ENCODE results near the gene PDGFRA. TPM values are rescaled to one million over a fixed set of nuclear protein-coding genes. Genes with fewer than 3 reads are reported as not detected.
"Not testable (repeated sequence)": the region's sequence is repeated elsewhere in the genome, so short reads cannot be mapped to it uniquely, and the experiment has no call there.

PDGFRA gene
- total and polyA plus RNA-seq, 2 donors = 189 to 254 TPM

DNA sequence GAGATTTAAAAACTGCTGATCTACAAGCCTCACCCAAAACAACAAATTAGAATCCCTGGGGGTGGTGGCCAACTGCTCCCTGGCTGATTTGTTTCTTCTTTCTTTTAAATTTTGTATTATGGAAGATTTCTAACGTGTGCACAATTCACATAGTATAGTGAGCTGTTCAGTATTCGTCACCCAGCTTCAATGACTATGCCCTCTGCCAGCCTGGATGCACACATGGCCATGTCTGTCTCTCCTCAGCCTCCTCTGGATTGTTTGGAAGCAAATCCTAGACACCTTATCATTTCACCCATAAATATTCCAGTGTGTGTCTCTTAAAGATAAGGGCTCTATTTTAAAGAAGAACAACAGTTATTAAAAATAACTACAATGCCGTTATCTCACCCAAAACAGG lies 61.9 kb downstream of the PDGFRA start:
- WGBS = 71% methylated on average over 3 of the region's 3 CpGs
- no peak for DNase-seq (ENCODE audit: extremely low spot score)
- H3K4me3 ChIP-seq (ENCODE audit: low read depth, low read length) = no peak overlapping the region

GRCh38 chr4:54296548-54297203 lies 67.6 kb downstream of the PDGFRA start:
- no peaks in the 10 kb centered on the region for H3K4me1 ChIP-seq (ENCODE audit: insufficient read depth)
- H3K36me3 ChIP-seq (ENCODE audit: insufficient read depth) = no peaks in the 10 kb centered on the region
- H3K27ac ChIP-seq (ENCODE audit: low read depth) = no peak overlapping the region
- 68% methylated on average over 7 of the region's 7 CpGs for WGBS
- H3K4me3 ChIP-seq (ENCODE audit: low read depth, low read length) = no peak overlapping the region
- DNase-seq (ENCODE audit: extremely low spot score) = no peak

More for the DNA sequence above, 61.9 kb downstream of the PDGFRA start:
- Histone ChIP-seq H3K27ac (ENCODE audit: low read depth) (no peak overlapping the region), H3K36me3 (ENCODE audit: insufficient read depth) (no peaks in the 10 kb centered on the region), H3K4me1 (ENCODE audit: insufficient read depth) (no peaks in the 10 kb centered on the region)

DNA sequence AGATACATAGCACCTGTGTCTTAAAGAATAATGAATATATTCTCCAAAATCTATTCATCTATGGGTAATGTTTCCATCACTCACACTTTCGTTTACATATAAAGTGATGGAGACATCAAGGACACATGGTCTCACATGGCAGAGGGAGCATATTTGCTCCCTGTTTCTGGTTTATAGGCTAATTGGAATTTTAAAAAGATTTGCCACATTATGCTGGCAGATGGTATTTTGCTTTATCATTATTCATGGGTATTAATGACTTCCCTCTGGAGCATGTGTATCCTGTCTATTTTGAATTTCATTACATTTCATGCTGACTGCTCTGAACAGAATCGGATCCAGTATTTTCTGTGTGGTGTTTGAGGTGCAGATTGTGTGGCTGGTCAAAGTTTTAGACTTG lies 79.0 kb downstream of the PDGFRA start:
- H3K4me1 ChIP-seq (ENCODE audit: insufficient read depth) = no peaks in the 10 kb centered on the region
- DNase-seq (ENCODE audit: extremely low spot score) = no peak
- no peak overlapping the region for H3K27ac ChIP-seq (ENCODE audit: low read depth)
- H3K4me3 ChIP-seq (ENCODE audit: low read depth, low read length) = no peak overlapping the region
- WGBS = 50% methylated on average over 2 of the region's 2 CpGs
- no peaks in the 10 kb centered on the region for H3K36me3 ChIP-seq (ENCODE audit: insufficient read depth)

GRCh38 chr4:54315561-54316538 lies 86.8 kb downstream of the PDGFRA start:
- 68% methylated on average over 4 of the region's 4 CpGs for WGBS
- DNase-seq (ENCODE audit: extremely low spot score) = no peak
- no peak overlapping the region for H3K27ac ChIP-seq (ENCODE audit: low read depth)
- H3K4me1 ChIP-seq (ENCODE audit: insufficient read depth) = no peaks in the 10 kb centered on the region
- H3K4me3 ChIP-seq (ENCODE audit: low read depth, low read length) = no peak overlapping the region
- H3K36me3 ChIP-seq (ENCODE audit: insufficient read depth) = no peaks in the 10 kb centered on the region

- 75% methylated on average over 2 of the region's 2 CpGs for WGBS
- Histone ChIP-seq H3K36me3 (ENCODE audit: insufficient read depth) (no peaks in the 10 kb centered on the region), H3K4me1 (ENCODE audit: insufficient read depth) (no peaks in the 10 kb centered on the region), H3K27ac (ENCODE audit: low read depth) (no peak overlapping the region), H3K4me3 (ENCODE audit: low read depth, low read length) (no peak overlapping the region)
- no peak for DNase-seq (ENCODE audit: extremely low spot score)
These were observed 88.6 kb downstream of the PDGFRA start for GRCh38 chr4:54317690-54318089.

DNA sequence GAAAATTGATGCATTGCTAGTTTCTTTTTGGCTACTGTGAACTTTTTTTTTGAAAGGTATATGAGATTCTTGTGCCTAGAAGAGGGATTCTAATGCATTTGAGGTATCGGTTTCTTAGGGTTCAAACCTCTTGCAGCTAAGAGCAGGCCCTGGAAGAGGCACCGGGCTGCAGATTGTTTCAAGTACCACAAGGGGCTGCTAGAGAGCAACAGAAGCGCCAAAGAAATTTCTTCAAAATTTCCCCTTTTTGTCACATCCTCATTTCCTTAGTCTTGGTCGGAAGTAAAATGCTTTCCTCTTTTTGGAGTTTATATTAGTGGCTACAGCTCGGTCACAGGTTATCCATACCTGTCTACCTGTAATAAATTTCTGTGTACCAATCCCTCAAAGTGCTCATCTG lies 89.8 kb downstream of the PDGFRA start:
- Histone ChIP-seq H3K27ac (ENCODE audit: low read depth) (no peak overlapping the region), H3K4me3 (ENCODE audit: low read depth, low read length) (no peak overlapping the region), H3K36me3 (ENCODE audit: insufficient read depth) (no peaks in the 10 kb centered on the region), H3K4me1 (ENCODE audit: insufficient read depth) (no peaks in the 10 kb centered on the region)
- peak; percentile 2 for DNase-seq (ENCODE audit: extremely low spot score)
- whole genome bisulfite sequencing = 35% methylated on average over 5 of the region's 5 CpGs

GRCh38 chr4:54320826-54321685 lies 92.0 kb downstream of the PDGFRA start:
- H3K27ac ChIP-seq (ENCODE audit: low read depth) = no peak overlapping the region
- no peak for DNase-seq (ENCODE audit: extremely low spot score)
- no peak overlapping the region for H3K4me3 ChIP-seq (ENCODE audit: low read depth, low read length)
- H3K4me1 ChIP-seq (ENCODE audit: insufficient read depth) = no peaks in the 10 kb centered on the region
- no peaks in the 10 kb centered on the region for H3K36me3 ChIP-seq (ENCODE audit: insufficient read depth)
- WGBS = 86% methylated on average over 7 of the region's 7 CpGs

DNA sequence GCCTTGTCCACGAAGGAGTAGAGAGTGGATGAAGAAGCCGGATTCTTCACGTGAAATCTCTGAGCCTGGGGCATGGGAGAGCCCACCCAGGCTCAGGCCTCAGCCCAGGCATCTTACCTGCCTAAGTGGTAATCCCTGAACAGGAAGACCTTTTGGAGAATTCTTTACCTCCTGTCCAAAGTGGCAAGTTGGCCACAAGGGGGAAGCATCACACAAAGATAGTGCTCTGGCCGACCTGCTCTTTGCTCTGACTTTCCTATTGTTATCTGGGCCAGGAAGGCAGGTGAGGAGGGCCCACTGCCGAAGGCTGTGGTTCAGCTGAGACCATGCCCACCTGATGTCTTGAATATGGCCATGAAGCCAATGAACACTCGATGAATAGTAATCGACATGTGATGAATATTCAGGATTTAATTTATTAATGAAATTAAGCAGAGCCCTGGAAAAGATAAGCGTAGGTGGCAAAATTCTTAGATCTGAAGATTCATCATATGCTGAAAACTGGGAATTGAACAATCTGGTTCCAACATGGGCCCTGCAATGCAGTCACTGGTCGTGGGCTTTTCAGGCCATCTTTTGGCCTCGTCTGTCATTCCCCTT lies 93.8 kb downstream of the PDGFRA start:
- Histone ChIP-seq H3K4me3 (ENCODE audit: low read depth, low read length) (no peak overlapping the region), H3K27ac (ENCODE audit: low read depth) (no peak overlapping the region), H3K4me1 (ENCODE audit: insufficient read depth) (no peaks in the 10 kb centered on the region), H3K36me3 (ENCODE audit: insufficient read depth) (no peaks in the 10 kb centered on the region)
- 43% methylated on average over 10 of the region's 10 CpGs for WGBS
- DNase-seq (ENCODE audit: extremely low spot score) = peak; percentile 36

GRCh38 chr4:54330896-54331295 lies 101.8 kb downstream of the PDGFRA start:
- no peak overlapping the region for H3K27ac ChIP-seq (ENCODE audit: low read depth)
- 90% methylated on average over 3 of the region's 3 CpGs for WGBS
- H3K4me3 ChIP-seq (ENCODE audit: low read depth, low read length) = no peak overlapping the region
- no peak for DNase-seq (ENCODE audit: extremely low spot score)
- no peaks in the 10 kb centered on the region for H3K36me3 ChIP-seq (ENCODE audit: insufficient read depth)
- no peaks in the 10 kb centered on the region for H3K4me1 ChIP-seq (ENCODE audit: insufficient read depth)

- Histone ChIP-seq H3K4me3 (ENCODE audit: low read depth, low read length) (no peak overlapping the region), H3K36me3 (ENCODE audit: insufficient read depth) (no peaks in the 10 kb centered on the region), H3K27ac (ENCODE audit: low read depth) (no peak overlapping the region), H3K4me1 (ENCODE audit: insufficient read depth) (no peaks in the 10 kb centered on the region)
- no peak for DNase-seq (ENCODE audit: extremely low spot score)
- WGBS = 88% methylated on average over 4 of the region's 4 CpGs
These were observed 103.4 kb downstream of the PDGFRA start for GRCh38 chr4:54332542-54332941.

DNA sequence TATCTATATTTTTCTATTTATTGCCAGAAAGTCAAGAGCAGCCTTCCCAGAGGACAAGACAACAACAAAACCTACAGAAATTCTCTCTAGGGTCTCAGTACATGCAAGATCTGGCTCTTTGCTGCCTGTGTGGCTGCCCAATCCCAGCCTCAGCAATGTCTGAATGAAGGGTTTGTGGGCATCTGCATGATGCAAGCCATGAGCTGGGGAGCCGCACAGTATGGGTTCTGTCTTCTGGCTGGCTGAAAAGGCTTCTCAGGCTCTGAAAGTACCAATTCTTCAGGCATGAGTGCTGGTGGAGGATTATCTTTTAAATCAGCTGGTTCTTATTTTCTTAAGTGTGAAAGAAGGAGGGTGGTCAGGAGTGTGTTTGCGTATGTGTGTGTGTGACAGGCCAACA lies 104.6 kb downstream of the PDGFRA start:
- DNase-seq (ENCODE audit: extremely low spot score) = no peak
- Histone ChIP-seq H3K4me1 (ENCODE audit: insufficient read depth) (no peaks in the 10 kb centered on the region), H3K36me3 (ENCODE audit: insufficient read depth) (no peaks in the 10 kb centered on the region), H3K27ac (ENCODE audit: low read depth) (no peak overlapping the region), H3K4me3 (ENCODE audit: low read depth, low read length) (no peak overlapping the region)
- 92% methylated on average over 2 of the region's 2 CpGs for WGBS

- DNase-seq (ENCODE audit: extremely low spot score); H3K4me3 ChIP-seq (ENCODE audit: low read depth, low read length); H3K4me1 ChIP-seq (ENCODE audit: insufficient read depth); H3K36me3 ChIP-seq (ENCODE audit: insufficient read depth); H3K27ac ChIP-seq (ENCODE audit: low read depth): not testable (repeated sequence)
These were observed 105.7 kb downstream of the PDGFRA start for GRCh38 chr4:54334769-54335168.

DNA sequence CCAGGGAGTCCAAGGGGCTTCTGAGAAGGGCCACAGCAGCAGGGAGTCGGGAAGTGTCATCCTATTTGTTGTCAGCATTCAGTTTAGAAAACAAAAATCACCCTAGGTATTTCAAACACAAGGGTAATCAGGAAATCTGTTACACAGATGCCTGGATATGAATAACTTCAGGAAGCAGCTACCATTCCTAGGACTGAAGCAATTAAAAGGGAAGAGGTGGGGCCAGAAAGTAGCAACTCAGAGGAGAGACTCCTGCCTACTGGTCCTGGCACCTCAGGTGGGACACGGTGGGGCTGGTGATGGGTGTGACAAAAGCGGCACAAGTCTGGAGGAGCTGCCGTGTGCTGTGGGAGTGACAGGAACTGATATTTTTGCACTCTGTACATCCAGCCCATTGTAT lies 107.9 kb downstream of the PDGFRA start:
- WGBS = 77% methylated on average over 4 of the region's 4 CpGs
- no peak for DNase-seq (ENCODE audit: extremely low spot score)
- H3K36me3 ChIP-seq (ENCODE audit: insufficient read depth) = no peaks in the 10 kb centered on the region
- H3K27ac ChIP-seq (ENCODE audit: low read depth) = no peak overlapping the region
- H3K4me3 ChIP-seq (ENCODE audit: low read depth, low read length) = no peak overlapping the region
- H3K4me1 ChIP-seq (ENCODE audit: insufficient read depth) = no peaks in the 10 kb centered on the region
